GM12801 (cell line): ENCODE results near the gene FUT8.

Source experiments
- CTCF ChIP-seq: IDR thresholded peaks from one replicate; pipeline ENCODE4 v1.5.1; 2011; ENCODE audit warnings: control low read depth; ENCODE audit not compliant: insufficient read length; ENCODE audit errors: extremely low read depth

FUT8 gene

GRCh38 chr14:65720743-65721142 is 308.2 kb downstream of the FUT8 start:
- TF ChIP-seq CTCF, result no peak

- TF ChIP-seq CTCF, result no peak
Measured at GRCh38 chr14:65723348-65723747, 310.8 kb downstream of the FUT8 start.

GRCh38 chr14:65728604-65729003 is 316.1 kb downstream of the FUT8 start:
- TF ChIP-seq CTCF, result no peak

- TF ChIP-seq CTCF, result no peak
Measured at GRCh38 chr14:65729566-65729965, 317.0 kb downstream of the FUT8 start.

GRCh38 chr14:65731933-65732506 is 319.5 kb downstream of the FUT8 start:
- TF ChIP-seq CTCF, result no peak

GRCh38 chr14:65738339-65738738 is 325.8 kb downstream of the FUT8 start:
- TF ChIP-seq CTCF, result no peak

- TF ChIP-seq CTCF, result no peak
Measured at GRCh38 chr14:65745396-65746190, 333.1 kb downstream of the FUT8 start.
